GM12801 (cell line): ENCODE measurements around the gene SENP5.

Experiments used
- TF ChIP-seq, protein P1 (sequence below): IDR thresholded peaks from one replicate; pipeline ENCODE4 v1.5.1; 2011; ENCODE audit warnings: control low read depth; ENCODE audit not compliant: insufficient read length; ENCODE audit errors: extremely low read depth

SENP5 gene

DNA sequence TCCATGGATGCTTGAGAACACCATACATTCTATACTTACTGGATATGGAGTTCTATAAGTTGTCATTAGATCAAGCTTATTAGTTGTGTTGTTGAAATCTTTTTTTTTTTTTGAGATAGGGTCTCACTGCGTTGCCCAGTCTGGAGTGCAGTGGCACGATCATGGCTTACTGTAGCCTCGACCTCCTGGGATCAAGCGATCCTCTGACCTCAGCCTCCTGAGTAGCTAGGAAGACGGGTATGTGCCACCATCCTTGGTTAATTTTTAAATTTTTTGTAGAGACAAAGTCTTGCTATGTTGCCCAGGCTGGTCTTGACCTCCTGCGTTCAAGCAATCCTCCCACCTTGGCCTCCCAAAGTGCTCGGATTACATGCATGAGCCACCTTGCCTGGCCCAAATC is 87.1 kb downstream of the SENP5 start:
- TF ChIP-seq, protein P1, sequence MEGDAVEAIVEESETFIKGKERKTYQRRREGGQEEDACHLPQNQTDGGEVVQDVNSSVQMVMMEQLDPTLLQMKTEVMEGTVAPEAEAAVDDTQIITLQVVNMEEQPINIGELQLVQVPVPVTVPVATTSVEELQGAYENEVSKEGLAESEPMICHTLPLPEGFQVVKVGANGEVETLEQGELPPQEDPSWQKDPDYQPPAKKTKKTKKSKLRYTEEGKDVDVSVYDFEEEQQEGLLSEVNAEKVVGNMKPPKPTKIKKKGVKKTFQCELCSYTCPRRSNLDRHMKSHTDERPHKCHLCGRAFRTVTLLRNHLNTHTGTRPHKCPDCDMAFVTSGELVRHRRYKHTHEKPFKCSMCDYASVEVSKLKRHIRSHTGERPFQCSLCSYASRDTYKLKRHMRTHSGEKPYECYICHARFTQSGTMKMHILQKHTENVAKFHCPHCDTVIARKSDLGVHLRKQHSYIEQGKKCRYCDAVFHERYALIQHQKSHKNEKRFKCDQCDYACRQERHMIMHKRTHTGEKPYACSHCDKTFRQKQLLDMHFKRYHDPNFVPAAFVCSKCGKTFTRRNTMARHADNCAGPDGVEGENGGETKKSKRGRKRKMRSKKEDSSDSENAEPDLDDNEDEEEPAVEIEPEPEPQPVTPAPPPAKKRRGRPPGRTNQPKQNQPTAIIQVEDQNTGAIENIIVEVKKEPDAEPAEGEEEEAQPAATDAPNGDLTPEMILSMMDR, result no peak

- TF ChIP-seq, protein P1, result no peak
These were observed 94.6 kb downstream of the SENP5 start for GRCh38 chr3:196962108-196962929.

GRCh38 chr3:196962930-196963630 is 95.4 kb downstream of the SENP5 start:
- TF ChIP-seq, protein P1, result no peak

- TF ChIP-seq, protein P1, result no peak
These were observed 95.9 kb downstream of the SENP5 start for GRCh38 chr3:196963631-196963953.

DNA sequence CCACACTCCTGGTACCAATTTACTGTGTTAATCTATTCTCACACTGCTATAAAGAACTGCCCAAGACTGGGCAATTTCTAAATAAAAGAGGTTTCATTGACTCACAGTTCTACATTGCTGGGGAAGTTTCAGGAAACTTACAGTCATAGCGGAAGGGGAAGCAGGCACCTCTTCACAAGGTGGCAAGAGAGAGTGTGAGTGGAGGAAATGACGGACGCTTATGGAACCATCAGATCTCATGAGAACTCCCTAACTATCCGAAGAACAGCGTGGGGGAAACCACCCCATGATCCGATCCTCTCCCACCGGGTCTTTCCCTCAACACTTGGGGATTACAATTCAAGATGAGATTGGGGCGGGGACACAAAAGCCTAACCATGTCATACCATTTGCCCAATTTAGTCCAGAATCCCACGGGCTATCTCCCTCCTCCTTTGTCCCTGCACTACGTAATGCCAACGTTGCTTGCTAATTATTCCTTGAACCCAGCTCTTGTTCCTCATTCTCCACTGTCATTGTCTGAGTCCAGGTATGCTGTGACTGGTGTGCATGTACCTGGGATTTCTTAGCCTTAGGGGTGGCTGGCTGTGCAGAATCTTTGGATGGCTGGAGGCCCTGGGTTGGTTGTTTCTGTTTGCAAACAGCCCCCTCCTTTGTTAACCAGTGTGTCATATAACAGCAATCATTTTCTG is 97.5 kb downstream of the SENP5 start:
- TF ChIP-seq, protein P1, result no peak

- TF ChIP-seq, protein P1, result no peak
These were observed 98.1 kb downstream of the SENP5 start for GRCh38 chr3:196965804-196966173.
